GM10847 (cell line): Measurements from ENCODE around the gene AP1G2.

Source experiments
- POLR2A ChIP-seq: IDR thresholded peaks from 2 replicates; pipeline ENCODE4 v1.6.1; 2011; ENCODE audit not compliant: insufficient read length; ENCODE audit errors: extremely low read depth

Gene AP1G2

DNA sequence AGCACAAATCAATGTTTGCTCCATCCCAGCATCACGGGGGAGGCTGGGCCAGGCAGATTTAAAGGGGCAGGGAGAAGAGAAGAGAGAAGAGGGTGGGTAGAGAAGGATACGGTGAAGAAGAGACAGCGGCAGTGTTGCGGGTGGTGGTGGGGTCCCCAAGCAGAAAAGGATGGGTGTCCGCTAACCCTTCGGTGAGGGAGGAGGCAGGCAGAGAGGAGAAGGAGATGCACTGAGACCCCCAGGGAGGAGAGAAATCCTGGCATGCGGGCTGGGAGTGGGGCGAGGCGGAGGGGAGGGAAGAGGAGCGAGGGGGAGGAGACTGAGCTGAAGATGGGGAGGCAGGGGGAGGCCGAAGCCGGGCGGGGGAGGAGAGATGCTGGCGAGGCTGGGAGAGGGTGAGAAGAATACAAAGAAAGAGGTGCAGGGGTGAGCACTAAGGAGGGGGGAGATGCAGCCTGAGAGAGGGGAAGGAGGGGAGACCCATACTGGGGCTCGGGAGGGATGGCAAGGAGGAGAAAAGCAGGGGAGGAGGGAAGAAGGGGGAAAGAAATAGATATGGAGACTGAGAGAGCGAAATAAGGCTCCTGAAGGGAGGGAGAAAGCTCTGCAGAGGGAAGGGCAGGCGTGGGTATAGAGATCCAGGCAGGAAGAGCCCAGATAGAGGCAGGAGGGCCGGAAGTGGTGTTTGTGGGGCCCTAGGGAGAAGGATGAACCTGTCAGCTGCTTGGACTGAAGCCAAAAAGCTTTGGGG is 11.1 kb upstream of the AP1G2 start, which contains the start of gene JPH4:
Gene JPH4, minus strand, starts transcription at position 231 of the 751 bp plus-strand sequence. CDS start 1,337 bp downstream, outside the sequence.
- no peak for TF ChIP-seq POLR2A

- no peak for TF ChIP-seq POLR2A
Measured at GRCh38 chr14:23577710-23578392, 10.3 kb upstream of the AP1G2 start.

- no peak for TF ChIP-seq POLR2A
Measured at GRCh38 chr14:23577004-23577681, 9.6 kb upstream of the AP1G2 start.

DNA sequence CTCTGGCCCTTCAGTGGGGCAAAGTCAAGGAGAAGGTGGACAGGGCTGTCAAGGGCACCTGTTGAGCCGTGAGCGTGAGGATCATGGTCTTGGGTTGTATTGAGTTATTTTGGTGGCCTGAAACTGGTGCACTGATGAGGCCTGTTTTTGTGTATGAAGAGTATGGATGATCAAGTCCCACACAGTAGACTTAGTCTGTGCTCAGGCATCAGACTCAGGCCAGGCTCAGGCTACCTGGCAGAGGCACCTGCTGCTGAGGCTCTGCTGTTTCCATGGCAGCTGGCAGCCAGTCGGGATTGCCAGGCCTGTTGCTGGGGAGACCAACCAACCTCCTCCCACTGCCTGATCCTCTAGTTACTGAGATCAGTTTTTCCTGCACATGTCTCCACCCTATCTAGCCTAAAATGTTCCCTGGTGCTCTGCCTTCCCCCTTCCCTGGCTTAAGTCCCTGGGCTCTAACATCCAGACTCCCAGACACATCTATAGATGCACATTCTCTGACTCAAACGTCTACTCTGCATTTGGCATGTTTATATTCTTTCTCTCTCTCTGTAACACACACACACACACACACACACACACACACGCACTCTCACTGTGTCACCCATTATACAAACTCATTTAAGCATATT is 5.9 kb upstream of the AP1G2 start:
- no peak for TF ChIP-seq POLR2A

- TF ChIP-seq POLR2A = no peak
Measured at GRCh38 chr14:23572836-23573235, 5.2 kb upstream of the AP1G2 start.

DNA sequence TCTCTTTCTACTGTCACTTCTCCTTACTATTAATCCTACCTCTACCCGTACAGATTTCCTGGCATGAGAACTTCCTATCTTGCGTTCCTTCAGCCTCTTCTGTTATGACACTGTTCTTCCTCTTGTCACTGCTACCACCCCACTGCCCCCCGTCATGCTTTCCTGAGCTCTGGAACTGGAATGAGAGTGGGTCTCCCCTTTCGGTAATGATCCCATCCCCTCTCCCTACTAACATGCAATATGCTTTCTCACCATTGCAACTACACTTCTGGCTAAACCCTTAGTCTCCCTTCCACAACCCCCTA is 4.9 kb upstream of the AP1G2 start:
- TF ChIP-seq POLR2A = no peak

GRCh38 chr14:23571701-23572523 is 4.3 kb upstream of the AP1G2 start:
- no peak for TF ChIP-seq POLR2A

GRCh38 chr14:23570806-23571483 is 3.4 kb upstream of the AP1G2 start:
- TF ChIP-seq POLR2A = no peak

GRCh38 chr14:23569443-23570151 is 2.0 kb upstream of the AP1G2 start:
- TF ChIP-seq POLR2A = no peak

DNA sequence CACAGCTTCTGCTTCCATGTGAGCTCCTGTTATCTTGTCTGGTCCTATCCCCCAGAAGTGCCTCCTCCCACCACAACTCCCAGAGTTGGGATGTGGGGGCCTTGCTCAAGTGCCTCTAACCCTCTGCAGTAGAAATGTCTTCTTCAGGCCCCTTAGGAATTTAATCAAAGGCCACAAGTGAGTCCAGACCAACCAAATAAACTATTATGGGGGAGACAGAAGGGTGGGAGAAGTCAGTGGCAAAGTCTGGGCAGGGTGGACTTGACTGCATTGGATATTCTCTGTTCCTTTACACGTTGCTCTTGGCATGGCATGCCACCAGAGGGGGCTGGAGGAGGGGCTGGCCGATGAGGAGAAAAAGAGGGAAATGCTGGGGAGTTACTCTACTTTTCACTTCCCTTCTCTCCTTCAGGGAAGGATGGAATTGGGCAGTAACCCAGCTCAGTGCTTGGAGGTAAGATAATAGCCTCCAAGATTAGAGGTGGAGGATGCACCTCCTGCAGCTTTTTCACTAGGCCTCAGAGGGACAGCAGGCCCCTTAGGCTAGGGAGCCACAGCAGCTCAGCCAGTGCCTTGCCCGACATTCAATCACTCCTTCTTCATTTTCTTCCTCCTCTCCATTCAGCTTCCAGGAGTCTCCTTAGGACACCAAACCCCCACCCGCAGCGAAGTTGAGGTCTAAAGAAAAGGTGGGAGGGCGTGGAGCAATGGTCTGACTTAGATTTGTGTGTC is 1.2 kb upstream of the AP1G2 start:
- no peak for TF ChIP-seq POLR2A

- no peak for TF ChIP-seq POLR2A
Measured at GRCh38 chr14:23568021-23568599, 519 bp upstream of the AP1G2 start.

DNA sequence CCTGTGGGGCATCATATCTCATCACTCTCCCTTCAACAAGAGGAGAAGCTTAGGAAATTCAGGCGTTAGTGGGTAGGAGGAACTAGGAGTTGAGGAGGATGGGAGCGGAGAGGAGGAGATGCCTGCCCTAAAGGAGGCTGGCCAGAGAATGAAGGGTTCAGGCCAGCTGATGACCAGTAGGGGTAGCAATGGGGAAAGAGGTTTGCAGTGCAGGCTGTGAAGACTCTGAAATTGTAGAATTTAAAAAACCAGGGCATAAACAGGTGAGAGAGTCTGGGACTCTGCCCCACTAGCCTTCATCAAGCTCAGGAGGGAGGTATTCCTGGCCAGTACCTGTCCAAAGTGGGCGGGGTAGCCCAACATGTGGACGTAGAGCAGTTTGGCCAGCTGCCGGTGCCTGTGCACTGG is 809 bp downstream of the AP1G2 start:
- TF ChIP-seq POLR2A = no peak
